NCI-H2029 (cell line): Measurements from ENCODE around the gene FEN1.

Experiments
- DNase-seq: peaks from one replicate; lab custom pipeline; 2025; lab: John Stamatoyannopoulos, UW

FEN1 gene

DNA sequence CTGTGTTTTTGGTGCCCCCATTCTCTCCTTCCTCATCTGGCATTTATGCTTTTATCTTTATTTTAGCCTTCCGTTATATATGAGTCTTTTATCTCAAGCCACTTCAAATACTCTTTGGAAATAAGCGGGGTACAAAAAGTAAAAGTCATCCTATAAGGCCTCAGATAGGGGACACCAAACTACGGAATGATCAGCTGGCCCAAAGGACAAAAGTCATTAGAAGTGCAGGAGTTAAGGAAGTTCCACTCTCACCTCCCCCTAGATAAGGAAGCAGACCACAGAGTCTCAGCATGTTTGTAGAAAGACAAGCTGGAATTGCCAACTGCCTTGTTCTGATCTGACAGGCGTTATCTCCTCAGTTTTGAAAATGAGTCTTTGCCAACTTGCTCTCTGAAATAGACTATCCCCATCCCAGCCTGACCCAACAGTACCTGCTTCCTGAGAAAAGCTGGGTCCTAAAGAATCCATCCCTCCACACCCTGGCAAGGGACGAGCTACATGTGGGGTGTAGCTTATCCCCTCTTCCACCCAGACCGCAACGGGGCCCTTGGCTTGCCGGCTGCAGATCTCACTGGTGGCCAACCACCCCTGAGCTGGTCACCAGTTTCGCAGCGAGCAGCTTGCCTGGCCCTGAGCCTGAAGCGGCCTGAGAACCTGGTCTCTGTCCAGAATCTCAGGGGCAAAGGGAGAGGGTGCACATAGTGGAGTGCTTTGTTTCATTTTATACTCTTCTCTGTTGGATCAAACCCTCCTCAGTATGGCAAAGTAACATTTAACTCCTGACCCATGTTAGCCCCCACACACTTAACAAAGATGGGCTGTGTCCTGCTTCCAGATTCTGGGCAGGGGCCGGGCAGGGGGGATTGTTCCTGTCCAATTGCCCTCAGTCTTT, 49.2 kb downstream of the FEN1 start:
- no peak for DNase-seq

DNA sequence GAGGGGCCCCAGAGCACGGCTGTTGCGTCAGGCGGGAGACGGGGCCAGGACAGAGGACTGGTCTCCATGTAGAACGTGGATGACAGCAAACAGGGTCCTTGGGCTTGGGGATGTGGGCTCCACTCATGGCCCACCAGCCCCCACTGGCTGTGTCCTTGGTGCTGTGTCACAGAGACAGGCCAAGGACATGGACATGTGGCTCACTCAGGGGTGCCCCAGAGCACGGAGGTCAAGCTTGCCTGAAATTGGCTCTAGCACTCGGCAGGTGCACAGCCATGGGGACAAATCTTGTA, 49.8 kb downstream of the FEN1 start:
- DNase-seq = no peak

DNA sequence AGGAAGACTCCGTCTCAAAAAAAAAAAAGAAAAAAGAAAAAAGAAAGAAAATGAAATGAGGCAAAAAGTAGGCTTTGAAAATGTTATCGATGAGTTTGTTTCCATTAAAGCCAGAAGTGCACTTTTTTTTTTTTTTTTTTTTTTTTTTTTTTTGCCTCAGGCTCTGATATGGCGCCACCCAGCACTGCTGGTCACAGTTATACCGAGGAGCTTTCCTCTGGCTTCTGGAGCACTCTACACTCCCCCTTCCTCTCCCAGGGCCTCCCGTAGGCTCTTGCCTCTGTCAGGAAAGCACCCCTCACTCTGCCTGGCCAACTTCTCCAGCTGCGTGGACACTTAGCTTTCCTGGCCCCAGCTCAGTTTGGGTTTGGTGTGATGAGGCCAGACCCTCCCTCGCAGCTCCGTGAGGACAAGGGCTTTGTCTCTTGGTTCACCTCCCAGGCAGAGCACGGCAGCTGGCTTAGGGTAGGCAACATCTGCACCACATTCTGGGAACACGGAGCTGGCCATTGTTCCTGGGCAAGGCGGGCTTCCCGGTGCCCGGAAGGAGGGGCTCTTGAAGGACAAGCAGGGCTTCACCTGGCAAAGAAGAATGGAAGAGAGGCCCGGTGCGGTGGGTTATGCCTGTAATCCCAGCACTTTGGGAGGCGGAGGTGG, 52.3 kb downstream of the FEN1 start:
- DNase-seq = no peak

DNA sequence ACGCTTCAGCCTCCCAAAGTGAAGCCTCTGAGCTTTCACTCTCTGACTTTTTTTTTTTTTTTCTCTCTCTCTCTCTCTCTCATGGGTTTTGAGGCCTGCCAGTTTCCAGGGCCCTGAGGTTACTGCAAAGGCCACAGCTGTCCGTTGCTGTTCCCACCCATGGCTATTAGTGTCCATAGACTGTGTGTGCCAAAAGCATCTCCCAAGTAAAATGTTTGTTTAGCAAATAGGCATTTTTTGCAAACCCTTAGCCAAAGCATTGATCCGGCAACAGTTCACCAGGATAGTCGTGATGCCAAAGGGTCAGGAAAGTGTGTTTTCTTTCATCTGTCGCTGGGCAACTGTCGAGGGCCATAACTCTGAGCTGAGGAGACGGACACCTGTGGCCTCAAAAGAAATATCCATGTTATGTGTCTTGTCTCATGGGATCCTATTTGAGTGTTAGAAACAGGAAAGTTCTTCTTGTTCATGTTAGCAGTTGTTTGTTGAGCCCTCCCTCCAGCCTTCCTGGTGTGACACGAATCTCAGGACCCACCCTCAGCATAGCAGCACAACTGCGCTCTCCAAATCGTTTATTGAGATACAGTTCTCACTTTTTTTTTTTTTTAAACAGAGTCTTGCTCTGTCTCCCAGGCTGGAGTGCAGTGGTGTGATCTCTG, 53.8 kb downstream of the FEN1 start:
- no peak for DNase-seq
